Tibial nerve (tissue), 4 donors: ENCODE data around the gene OSGEP. TPM values are rescaled to one million over a fixed set of nuclear protein-coding genes. Genes with fewer than 3 reads are reported as not detected.

ENCODE experiments used
- DNase-seq, 2 donors: peaks; one replicate each; pipeline ENCODE4 v3.0.0-alpha.2; 2019; ENCODE audit warnings: low spot score in 2 of 2
- H3K27ac ChIP-seq, 4 donors: fragments of 200-600 bp; sonication (generic) in 3 of 4; one replicate each; pipeline ENCODE4 v1.5.1; 2017 to 2019; ENCODE audit warnings: mild to moderate bottlenecking in 1 of 4
- H3K27me3 ChIP-seq, 2 donors: fragments of 200-600 bp; sonication (generic) in 1 of 2; one replicate each; pipeline versions ENCODE4 v1.5.1 to v1.6.0; 2017 to 2019
- H3K36me3 ChIP-seq, 3 donors: fragments of 200-600 bp; sonication (generic); one replicate each; pipeline ENCODE4 v1.5.1; 2018 to 2019
- H3K4me1 ChIP-seq, 4 donors: fragments of 200-600 bp; sonication (generic) in 3 of 4; one replicate each; pipeline ENCODE4 v1.5.1; 2017 to 2019
- H3K4me3 ChIP-seq, 4 donors: fragments of 200-600 bp; sonication (generic) in 3 of 4; one replicate each; pipeline ENCODE4 v1.5.1; 2017 to 2019; ENCODE audit warnings: mild to moderate bottlenecking in 1 of 4, moderate library complexity in 1 of 4
- H3K9me3 ChIP-seq, 4 donors: fragments of 200-600 bp; sonication (generic) in 3 of 4; one replicate each; pipeline ENCODE4 v1.5.1; 2017 to 2019
- CTCF ChIP-seq, 5 experiments: fragments of 200-600 bp in 3 of 5; fragments of 450-650 bp in 2 of 5; sonication (generic) in 3 of 5; IDR thresholded peaks; one replicate each; pipeline ENCODE4 v1.5.1; 2016 to 2019; ENCODE audit warnings: antibody characterized with exemption in 5 of 5, mild to moderate bottlenecking in 3 of 5, moderate library complexity in 2 of 5
- EP300 ChIP-seq, 2 donors: sonication (generic); formaldehyde crosslinking; IDR thresholded peaks; one replicate each; pipeline ENCODE4 v1.6.1; 2017; ENCODE audit warnings: antibody characterized with exemption in 2 of 2, mild to moderate bottlenecking in 1 of 2
- POLR2A ChIP-seq, 2 donors: fragments of 450-650 bp; IDR thresholded peaks; one replicate each; pipeline ENCODE4 v1.6.1; 2017; ENCODE audit warnings: antibody characterized with exemption in 2 of 2, mild to moderate bottlenecking in 2 of 2, moderate library complexity in 2 of 2
- whole genome bisulfite sequencing, 2 donors: methylation state at CpG; one replicate each; pipeline ENCODE4 v1.1.5; 2018; 5-methylcytosine and 5-hydroxymethylcytosine counted together
- total RNA-seq, 4 donors: library from RNA; depleted of rRNA; stranded (reverse); fragments of >200 nt; gene quantifications; one replicate each; pipeline ENCODE4 v1.1.0, GENCODE V29; 2016

OSGEP gene
- total RNA-seq, 4 donors from 2014 or later: 58.4 to 115 (median 70.6) TPM

- no peaks in the 10 kb centered on the region for H3K36me3 ChIP-seq
- H3K27me3 ChIP-seq: no peaks in the 10 kb centered on the region
- WGBS, 2 donors: 24 to 33% methylated on average over 2 of the region's 2 CpGs
These were observed 33.3 kb downstream of the OSGEP start for GRCh38 chr14:20421267-20421666.

GRCh38 chr14:20419419-20419818 is 35.2 kb downstream of the OSGEP start:
- no peak for DNase-seq
- WGBS, 2 donors: 45 to 71% methylated on average over 1 of the region's 1 CpG
- Histone ChIP-seq H3K27ac (no peak overlapping the region), H3K4me3 (no peak overlapping the region), H3K36me3 (no peaks in the 10 kb centered on the region), H3K4me1 (peaks cover 0 to 8% (median 2%) of the 10 kb centered on the region in 4 donors), H3K27me3 (no peaks in the 10 kb centered on the region), H3K9me3 (no peaks in the 10 kb centered on the region)
- TF ChIP-seq CTCF (IDR thresholded peaks at IDR 0.05) (no peak), EP300 (IDR thresholded peaks at IDR 0.05) (no peak), POLR2A (IDR thresholded peaks at IDR 0.05) (no peak)

More at GRCh38 chr14:20421267-20421666, 33.3 kb downstream of the OSGEP start:
- H3K4me3 ChIP-seq: no peak overlapping the region
- no peak for DNase-seq
- no peaks in the 10 kb centered on the region for H3K4me1 ChIP-seq
- H3K27ac ChIP-seq: no peak overlapping the region
- H3K9me3 ChIP-seq: no peaks in the 10 kb centered on the region
- TF ChIP-seq CTCF (IDR thresholded peaks at IDR 0.05): no peak
- TF ChIP-seq POLR2A (IDR thresholded peaks at IDR 0.05): no peak
- no peak for TF ChIP-seq EP300 (IDR thresholded peaks at IDR 0.05)

- 91% methylated on average over 2 of the region's 2 CpGs for WGBS, 2 donors
- no peak for TF ChIP-seq CTCF (IDR thresholded peaks at IDR 0.05)
- no peak for TF ChIP-seq POLR2A (IDR thresholded peaks at IDR 0.05)
- no peak for TF ChIP-seq EP300 (IDR thresholded peaks at IDR 0.05)
- H3K4me3 ChIP-seq: no peak overlapping the region
- H3K4me1 ChIP-seq: peaks cover 0 to 14% (median 5%) of the 10 kb centered on the region in 4 donors
- no peaks in the 10 kb centered on the region for H3K9me3 ChIP-seq
- H3K27ac ChIP-seq: no peak overlapping the region
- no peaks in the 10 kb centered on the region for H3K27me3 ChIP-seq
- H3K36me3 ChIP-seq: no peaks in the 10 kb centered on the region
- no peak for DNase-seq
These were observed 36.1 kb downstream of the OSGEP start for GRCh38 chr14:20418501-20418909.

- no peaks in the 10 kb centered on the region for H3K27me3 ChIP-seq
- H3K4me3 ChIP-seq: no peak overlapping the region
- no peak for DNase-seq
- H3K27ac ChIP-seq: no peak overlapping the region
- no peaks in the 10 kb centered on the region for H3K9me3 ChIP-seq
- 68 to 85% methylated on average over 7 of the region's 7 CpGs for WGBS, 2 donors
- H3K4me1 ChIP-seq: peaks cover 0 to 15% (median 5%) of the 10 kb centered on the region in 4 donors
- no peak for TF ChIP-seq POLR2A (IDR thresholded peaks at IDR 0.05)
- TF ChIP-seq CTCF (IDR thresholded peaks at IDR 0.05): no peak
- no peak for TF ChIP-seq EP300 (IDR thresholded peaks at IDR 0.05)
- no peaks in the 10 kb centered on the region for H3K36me3 ChIP-seq
These were observed 37.1 kb downstream of the OSGEP start for GRCh38 chr14:20417250-20418186.

GRCh38 chr14:20416223-20416622 is 38.4 kb downstream of the OSGEP start:
- no peak for DNase-seq
- no peaks in the 10 kb centered on the region for H3K36me3 ChIP-seq
- TF ChIP-seq POLR2A (IDR thresholded peaks at IDR 0.05): no peak
- TF ChIP-seq EP300 (IDR thresholded peaks at IDR 0.05): no peak
- no peak for TF ChIP-seq CTCF (IDR thresholded peaks at IDR 0.05)
- H3K4me3 ChIP-seq: no peak overlapping the region
- H3K4me1 ChIP-seq: peaks cover 0 to 28% (median 13%) of the 10 kb centered on the region in 4 donors
- 92 to 96% methylated on average over 2 of the region's 2 CpGs for WGBS, 2 donors
- no peaks in the 10 kb centered on the region for H3K9me3 ChIP-seq
- no peak overlapping the region for H3K27ac ChIP-seq
- H3K27me3 ChIP-seq: no peaks in the 10 kb centered on the region
